GM12865 (cell line): Measurements from ENCODE around the gene PLK5.

ENCODE experiments used
- DNase-seq: peaks from one replicate; pipeline ENCODE4 v3.0.0; 2010; ENCODE audit warnings: low read depth
- H3K4me3 ChIP-seq: 2 replicates; pipeline ENCODE4 v1.5.1; 2011; ENCODE audit warnings: mild to moderate bottlenecking, low read depth, low read length, control low read depth
- TF ChIP-seq, protein P1 (sequence below): IDR thresholded peaks from 2 replicates; pipeline ENCODE4 v1.5.1; 2011; ENCODE audit warnings: low read length, control low read depth, low read depth, inconsistent platforms; ENCODE audit not compliant: insufficient read depth; ENCODE audit errors: missing control alignments

PLK5 gene

DNA sequence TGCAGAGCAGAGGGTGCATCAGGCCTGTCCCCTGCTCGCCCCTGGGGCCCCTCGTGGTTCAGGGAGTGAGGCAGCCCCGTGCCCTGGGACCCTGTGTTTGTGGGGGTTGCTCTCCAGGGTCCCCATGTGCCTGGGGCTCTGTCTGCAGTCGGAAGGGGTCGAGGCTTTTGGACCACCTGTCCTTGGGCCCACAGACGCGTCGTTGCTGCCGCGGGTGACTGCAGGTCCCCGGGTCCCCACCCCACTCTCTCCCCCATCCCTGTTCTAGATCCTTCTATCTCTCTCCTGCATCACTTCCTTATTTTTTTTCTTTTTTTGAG lies 35.6 kb upstream of the PLK5 start:
- TF ChIP-seq, protein P1, sequence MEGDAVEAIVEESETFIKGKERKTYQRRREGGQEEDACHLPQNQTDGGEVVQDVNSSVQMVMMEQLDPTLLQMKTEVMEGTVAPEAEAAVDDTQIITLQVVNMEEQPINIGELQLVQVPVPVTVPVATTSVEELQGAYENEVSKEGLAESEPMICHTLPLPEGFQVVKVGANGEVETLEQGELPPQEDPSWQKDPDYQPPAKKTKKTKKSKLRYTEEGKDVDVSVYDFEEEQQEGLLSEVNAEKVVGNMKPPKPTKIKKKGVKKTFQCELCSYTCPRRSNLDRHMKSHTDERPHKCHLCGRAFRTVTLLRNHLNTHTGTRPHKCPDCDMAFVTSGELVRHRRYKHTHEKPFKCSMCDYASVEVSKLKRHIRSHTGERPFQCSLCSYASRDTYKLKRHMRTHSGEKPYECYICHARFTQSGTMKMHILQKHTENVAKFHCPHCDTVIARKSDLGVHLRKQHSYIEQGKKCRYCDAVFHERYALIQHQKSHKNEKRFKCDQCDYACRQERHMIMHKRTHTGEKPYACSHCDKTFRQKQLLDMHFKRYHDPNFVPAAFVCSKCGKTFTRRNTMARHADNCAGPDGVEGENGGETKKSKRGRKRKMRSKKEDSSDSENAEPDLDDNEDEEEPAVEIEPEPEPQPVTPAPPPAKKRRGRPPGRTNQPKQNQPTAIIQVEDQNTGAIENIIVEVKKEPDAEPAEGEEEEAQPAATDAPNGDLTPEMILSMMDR, result no peak
- no peak for DNase-seq
- H3K4me3 ChIP-seq, result no peak overlapping the region

DNA sequence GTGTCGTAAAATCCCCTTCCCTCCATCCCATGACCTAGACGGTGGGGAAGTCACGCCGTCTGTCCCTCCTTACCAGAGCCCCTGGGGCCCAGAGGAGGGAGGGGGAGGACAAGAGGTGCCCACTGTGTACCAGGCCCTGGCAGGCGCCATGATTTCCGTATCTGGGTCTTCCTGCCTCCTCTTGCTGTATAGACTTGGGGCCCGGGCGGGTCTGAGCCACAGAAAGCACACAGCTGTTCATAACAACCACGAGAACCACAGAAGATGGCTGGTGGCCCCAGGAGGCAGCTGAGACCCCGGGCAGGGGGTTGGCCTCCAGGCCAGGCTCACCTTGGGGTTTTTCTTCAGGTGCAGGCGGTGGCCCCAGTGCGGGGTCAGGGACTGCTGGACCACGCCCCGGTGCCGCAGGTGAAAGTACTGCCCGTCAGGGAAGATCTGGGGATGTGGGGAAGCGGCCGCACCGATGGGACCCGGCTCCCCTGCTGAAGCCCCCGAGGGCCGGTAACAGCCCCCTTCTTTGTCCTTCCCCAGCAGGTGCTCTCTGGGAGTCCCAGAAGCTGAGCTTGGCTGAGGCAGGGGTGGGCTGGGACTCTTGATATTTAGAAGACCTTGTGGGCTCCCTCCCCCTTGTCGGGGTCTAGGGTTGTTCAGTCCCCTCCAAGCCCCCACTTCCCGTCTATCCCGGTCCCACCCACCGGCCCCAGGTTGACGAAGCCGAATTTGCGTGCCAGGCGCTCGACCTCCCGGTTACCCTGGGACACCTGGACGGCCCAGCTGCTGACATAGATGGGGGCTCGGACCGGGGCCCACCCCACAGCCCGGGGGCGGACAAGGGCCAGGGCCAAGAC lies 34.2 kb upstream of the PLK5 start:
- TF ChIP-seq, protein P1, result no peak
- no peak for DNase-seq
- peak overlapping the region; percentile 54 for H3K4me3 ChIP-seq

DNA sequence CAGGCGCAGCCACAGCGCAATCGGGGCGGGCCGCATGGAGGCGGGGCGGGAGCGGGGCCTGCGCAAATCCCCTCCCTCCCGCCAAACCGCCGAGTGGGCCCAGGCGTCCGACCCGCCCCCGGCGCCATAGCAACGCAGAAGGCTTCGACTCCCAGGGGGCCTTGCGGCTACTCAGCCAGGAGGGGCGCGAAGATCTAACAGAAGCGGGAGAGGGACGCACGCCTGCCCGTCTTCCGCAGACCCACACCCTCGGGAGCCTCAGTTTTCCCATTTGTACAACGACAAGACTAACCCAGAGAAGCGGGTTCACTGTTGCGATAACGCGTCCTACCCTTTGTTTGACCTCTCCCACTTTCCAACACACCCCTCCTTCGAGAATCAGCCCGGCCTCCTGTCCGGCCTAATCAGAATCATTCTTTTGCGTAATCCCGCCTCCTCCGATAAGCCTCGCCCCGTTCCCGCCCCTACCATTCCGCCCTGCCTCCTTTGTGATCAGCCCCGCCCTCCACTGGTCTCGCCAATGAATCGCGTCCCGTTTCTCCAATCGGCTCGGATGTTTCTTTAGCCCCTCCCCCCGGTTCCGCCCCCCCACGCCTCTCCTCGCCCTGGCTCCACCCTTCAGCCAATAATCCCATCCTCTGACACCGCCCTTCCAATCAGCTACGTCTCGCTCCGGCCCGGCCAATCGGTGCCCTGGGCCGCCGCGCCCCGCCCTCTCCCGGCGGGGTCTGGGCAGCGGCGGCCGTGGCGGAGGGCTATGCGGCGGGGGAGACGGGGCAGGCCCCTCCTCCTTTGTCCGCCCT lies 33.4 kb upstream of the PLK5 start, which contains the start of gene PCSK4:
TSS of gene PCSK4 (minus strand) at position 40 of the 803 bp plus-strand sequence. CDS start at position 36, 4 bp downstream.
- DNase-seq, result peak; percentile 98
- TF ChIP-seq, protein P1, result no peak
- H3K4me3 ChIP-seq, result peak within 1 kb of the TSS; percentile 54

DNA sequence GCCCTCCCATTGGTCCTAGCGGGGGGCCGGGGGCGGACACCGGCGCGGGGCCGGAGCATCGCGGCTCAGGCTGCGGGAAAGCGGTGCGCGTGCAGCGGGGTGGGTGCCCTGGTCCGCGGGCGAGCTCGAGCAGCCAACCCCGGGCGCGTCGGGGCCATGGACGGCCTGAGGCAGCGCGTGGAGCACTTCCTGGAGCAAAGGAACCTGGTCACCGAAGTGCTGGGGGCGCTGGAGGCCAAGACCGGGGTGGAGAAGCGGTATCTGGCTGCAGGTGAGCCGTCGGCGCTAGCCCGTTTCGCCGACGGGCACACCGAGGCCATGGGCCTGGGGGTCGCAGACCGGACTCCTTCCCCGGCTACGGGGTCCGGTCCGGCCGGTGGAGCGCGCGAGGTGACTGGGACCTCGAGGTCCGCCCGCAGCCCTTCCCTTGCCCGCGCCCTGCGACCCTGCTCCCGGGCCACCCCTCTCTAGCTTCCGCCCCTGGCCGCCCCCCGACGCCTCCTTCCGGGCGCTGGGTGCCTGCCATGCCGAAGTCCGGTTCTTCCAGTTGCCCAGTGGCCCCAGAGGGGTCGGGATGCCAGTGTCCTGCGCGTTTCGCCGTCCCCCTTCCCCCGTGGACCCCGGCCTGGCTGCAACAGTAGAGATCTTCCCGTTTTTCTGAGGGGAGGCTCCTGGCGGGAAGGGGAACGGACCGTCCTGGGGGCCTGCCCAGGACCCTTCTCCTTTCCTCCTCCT lies 32.6 kb upstream of the PLK5 start, which contains the start of gene REEP6:
TSS of gene REEP6 (plus strand) at position 68 of the 735 bp plus-strand sequence. CDS start at position 157, 89 bp downstream.
- DNase-seq, result no peak
- TF ChIP-seq, protein P1, result no peak
- peak within 1 kb of the TSS; percentile 54 for H3K4me3 ChIP-seq

DNA sequence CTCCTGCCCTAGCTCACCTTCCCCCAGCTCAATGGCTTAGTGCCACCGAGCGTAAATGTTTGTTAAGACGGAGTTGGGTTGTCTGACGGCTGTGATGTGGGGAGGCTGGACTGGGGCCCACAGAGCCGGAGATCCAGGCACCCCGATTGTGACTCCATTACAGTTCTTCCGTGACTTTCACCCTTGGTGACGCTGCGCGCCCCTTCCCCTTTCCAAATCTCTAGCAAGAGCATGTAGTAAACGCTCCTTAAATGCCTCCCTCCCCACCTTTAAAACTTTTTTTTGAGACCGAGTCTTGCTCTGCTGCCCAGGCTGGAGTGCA lies 32.1 kb upstream of the PLK5 start:
- no peak for DNase-seq
- TF ChIP-seq, protein P1, result no peak
- H3K4me3 ChIP-seq, result no peak overlapping the region

DNA sequence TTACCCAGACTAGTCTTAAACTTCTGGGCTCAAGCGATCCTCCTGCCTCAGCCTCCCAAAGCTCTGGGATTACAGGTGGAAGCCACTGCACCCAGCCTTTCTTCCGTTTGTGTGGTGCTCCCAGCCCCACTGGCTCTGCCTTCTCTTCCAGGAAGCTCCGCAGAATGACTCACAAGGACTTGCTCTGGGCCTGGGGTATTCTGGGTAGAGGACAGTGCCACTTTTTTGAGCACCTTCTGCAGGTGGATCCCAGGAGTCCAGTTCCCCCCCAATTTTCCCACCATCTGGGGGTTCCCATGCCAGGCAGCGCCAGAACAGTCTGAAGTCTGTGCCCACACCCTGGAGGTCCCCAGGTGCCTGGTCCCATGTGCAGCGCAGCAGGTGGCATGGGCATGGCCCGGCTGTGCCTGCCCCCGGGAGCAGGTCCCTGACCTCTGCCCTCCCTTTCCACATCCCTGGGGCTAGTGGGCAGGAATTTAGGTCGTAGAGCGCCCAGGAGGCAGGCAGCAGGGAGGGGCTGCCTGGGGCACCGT lies 31.3 kb upstream of the PLK5 start:
- DNase-seq, result no peak
- H3K4me3 ChIP-seq, result no peak overlapping the region
- TF ChIP-seq, protein P1, result no peak
